ENCODE data around the gene LTBR.

LTBR gene

DNA sequence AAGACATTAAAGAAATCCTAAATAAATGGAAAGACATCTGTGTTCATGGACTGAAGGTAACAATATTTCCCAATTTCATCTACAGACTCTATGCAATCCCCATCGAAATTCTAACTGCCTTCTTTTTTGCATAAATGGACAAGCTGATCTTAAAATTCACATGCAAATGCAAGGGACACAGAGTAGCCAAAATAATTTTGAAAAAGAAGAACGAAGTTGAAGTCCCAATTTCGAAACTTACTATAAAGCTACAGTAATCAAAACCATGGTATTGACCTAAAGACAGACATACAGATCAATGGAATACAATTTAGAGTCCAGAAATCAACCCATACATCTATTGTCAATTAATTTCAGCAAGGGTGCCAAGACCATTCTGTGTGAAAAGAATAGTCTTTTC, 44.4 kb downstream of the LTBR start:
- DNase-seq = no peak

DNA sequence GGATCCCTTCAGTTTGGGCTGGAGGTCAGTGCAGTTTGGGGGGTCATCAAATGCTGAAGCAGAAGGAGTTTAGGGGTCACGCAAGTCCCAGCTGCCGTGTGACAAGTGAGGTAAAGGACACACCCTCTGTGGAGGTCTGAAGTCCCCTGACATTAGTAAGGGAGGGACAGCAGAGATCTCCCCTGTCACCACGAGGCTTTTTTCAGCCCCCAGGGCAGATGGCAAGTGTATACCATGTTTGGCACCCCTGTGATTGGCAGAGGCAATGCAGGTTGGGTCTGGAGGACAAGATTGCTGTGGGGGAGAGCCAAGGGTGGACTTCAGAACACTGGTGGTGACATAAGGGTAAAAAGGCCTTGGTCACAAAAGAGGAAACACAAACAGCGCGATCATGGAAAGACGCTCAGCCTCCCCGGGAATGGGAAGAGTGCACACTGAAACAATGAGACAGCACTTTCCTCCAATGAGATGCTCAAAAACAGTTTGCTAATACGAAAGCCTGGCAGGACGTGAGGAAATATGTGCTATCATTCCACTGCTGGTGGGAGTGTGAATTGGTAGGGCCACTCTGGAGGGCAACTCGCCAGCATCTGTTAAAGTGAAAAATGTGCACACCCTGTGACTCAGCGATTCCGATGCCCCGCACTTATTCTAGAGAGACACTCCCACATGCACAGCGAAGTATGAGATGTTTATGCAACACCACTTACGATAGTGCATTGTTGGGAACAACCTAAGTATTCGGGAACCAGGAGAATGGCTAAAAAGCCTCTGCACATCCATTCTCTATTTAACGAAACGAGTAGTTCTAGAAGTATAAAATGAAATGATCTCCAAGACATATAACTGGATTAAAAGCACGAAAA, 46.4 kb downstream of the LTBR start:
- peak; percentile 66 for DNase-seq

DNA sequence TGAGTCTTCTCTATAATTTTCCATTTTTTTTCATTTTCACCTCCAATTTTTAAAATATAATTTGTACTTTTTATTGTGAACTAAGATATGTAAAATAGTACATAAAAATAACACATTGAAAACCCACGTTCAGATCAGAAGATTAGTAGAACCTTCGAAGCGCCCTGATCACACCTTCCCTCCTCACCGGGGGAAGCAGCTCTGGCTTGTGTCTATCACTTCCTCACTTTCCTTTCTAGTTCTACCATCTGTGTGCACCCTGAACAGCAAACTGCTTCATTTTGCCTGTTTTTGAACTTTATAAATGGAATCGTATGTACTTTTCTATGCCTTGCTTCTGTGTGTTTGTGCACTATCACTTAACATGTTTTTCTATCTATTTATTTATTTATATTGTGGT, 49.0 kb downstream of the LTBR start:
- DNase-seq = no peak

DNA sequence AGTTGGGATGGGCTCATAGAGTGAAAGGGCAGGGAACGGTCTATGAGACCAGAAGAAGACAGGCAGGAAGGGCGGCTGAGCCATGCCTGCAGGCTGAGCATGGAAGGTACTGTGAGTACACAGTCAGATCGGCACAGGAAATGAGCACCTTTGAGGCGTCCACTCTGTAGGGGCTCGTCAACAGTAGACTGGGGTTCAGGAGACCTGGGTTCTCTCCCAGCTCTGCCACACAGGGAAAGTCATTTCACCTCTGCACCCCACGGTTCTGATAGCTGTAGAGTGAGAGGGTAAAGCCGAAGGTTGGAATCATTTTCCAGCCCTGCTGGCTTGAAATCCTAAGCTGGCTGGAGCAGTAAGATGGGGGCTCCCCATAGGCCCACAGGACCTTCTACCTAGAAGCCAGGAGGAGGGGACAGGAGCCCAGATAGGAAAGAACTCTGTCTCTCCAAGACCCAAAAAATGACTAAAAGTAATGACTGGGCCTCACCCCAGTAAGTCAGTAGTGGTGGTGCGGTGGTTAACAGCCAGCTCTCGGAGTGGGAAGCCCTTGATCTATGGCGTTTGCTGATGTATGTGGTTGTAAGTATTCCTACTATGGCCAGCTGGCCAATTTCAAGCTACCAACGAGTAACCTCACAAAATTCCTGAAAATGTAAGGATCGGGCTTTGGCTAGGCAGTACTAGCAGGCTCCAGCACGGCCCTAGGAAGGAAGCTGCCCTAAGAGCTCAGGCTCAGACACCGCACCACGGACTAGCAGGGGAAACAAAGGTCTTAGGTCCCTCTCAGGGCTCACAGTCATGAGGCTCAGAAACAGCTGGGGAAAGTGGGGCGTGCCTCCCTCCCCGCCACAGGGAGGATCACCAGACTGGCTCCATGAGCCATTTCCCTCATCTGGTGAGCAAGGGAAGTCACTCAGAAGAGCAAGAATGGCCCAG, 50.5 kb downstream of the LTBR start:
- no peak for DNase-seq

DNA sequence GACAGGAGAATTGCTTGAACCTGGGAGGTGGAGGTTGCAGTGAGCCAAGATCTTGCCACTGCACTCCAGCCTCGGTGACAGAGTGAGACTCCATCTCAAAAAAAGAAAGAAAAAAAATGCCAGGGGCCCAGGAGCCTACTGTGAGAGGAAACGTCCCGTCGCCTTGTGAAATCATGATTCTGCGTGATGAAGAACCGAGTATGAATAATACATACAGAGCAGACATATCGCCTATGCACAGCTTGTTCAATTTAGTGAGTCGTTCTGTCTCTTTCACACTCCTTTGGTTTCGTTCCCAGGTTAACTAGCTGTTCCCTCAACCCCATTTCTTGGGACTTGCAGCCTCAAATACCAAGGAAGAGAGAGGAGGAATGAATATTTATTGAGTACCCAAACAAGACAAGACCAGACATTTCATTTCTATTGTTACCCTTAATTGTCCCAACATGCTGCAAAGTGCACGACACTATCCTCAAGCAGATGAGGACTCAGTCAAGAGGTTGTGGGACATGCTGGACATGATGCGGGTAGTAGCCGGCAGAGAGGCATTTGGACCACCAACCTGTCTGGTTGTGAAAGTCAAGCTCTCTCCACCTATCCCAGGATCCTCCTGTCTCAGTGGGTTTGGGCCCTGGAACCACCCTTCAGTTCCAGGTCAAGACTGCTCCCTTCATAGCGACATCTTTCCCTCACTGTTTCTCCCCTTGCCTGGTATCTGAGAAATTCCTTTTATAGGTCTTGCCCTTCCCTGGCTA, 52.2 kb downstream of the LTBR start:
- no peak for DNase-seq

DNA sequence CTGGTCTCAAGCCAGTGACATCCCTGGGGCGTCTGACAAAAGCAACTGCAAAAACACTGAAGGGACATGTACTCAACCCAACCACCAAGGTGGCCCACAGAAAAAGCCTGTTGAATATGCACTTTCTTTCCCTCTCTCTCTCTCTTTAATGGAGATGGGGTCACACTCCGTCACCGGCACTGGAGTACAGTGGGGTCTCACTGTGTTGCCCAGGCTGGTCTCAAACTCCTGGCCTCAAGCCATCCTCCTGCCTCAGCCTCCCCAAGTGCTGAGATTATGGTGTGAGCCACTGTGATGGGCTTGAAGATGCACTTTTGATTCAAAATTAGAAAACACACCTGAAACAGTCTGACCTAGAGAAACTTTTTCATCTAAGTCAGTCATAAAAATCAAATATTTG, 53.6 kb downstream of the LTBR start:
- no peak for DNase-seq

DNA sequence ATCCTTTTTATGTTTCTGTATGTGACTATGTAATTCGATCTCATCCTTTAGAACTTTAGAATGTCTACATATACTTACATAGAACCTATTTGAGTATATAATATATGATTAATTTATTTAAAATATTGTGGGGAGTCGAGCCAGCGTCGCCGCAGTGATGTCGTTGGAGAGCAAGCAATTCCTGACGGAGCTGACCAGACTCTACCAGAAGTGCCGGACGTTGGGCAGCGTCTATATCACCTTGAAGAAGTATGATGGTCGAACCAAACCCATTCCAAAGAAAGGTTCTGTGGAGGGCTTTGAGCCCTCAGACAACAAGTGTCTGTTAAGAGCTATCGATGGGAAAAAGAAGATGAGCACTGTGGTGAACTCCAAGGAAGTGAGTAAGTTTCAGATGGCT, 54.4 kb downstream of the LTBR start:
- no peak for DNase-seq

DNA sequence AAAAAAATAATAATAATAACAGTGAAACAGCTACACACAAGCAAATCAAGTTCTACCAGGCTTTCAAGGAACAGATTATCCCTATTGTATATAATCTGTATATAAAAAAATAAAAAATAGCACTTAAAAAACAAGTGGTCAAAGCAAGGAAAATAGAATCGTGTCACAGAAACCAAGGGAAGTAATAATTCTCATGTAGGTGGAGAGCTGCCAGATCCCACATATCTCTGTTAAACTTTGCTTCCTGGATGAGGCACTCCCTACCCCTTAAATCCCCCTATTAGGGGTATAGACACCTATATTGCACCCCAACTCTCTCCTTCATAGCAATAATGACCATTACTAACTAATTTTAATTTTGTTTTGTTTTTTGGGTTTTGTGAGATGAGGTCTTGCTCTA, 56.4 kb downstream of the LTBR start:
- no peak for DNase-seq

All from stimulated activated CD4-positive, alpha-beta T cell treated with anti-CD3 and anti-CD28 coated beads, Interleukin-4, amount 100 ng/mL, for 1 hour (primary cell).